Middle frontal gyrus (tissue), 1 donor: Measurements from ENCODE around the gene SPINT3.
"Not testable (repeated sequence)": the region's sequence is repeated elsewhere in the genome, so short reads cannot be mapped to it uniquely, and the experiment has no call there.

Source experiments
- DNase-seq: peaks from one replicate; pipeline ENCODE4 v3.0.0-alpha.2; 2015; ENCODE audit warnings: low spot score; ENCODE audit errors: extremely low spot score

Gene SPINT3

GRCh38 chr20:45503403-45503802, 12.0 kb downstream of the SPINT3 start:
- no peak for DNase-seq

DNA sequence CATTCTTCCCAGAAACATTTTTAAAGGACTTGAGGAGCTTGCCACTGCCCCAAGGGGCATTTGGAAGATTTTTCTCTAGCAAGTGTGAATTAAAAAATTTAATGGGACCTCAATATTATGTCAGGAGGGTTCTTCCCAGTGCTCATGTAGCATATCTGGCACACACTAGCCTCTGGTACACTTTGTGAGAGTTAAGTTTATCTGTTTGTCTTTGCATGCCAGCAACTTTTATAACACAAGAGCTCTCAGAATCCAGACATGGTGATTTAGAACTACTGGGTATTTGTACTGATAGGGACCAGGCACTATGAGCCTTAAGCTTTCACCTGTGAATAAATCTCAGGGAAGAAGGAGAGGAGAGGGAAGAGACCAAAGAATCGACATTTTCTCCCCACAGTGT, 12.9 kb downstream of the SPINT3 start:
- no peak for DNase-seq

DNA sequence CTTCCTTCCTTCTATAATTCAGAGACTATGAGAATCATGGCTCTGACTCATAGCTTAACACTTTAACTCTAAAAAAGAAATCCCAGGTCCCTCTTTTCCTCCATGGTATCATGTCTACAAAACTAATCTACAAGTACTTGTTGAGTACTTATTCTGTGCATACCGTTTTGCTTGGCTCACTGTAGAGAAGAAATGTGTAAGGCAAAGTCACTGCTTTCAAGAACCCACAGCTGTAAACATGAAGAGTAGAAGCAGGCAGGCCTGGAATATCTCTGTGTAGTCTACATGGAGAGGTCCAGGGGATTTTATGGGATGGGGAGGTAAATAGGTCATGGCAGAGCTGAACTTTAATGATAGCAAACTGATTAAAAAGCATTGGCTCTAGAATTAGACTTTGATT, 13.8 kb downstream of the SPINT3 start:
- no peak for DNase-seq

GRCh38 chr20:45500022-45500421, 15.4 kb downstream of the SPINT3 start:
- DNase-seq = no peak

DNA sequence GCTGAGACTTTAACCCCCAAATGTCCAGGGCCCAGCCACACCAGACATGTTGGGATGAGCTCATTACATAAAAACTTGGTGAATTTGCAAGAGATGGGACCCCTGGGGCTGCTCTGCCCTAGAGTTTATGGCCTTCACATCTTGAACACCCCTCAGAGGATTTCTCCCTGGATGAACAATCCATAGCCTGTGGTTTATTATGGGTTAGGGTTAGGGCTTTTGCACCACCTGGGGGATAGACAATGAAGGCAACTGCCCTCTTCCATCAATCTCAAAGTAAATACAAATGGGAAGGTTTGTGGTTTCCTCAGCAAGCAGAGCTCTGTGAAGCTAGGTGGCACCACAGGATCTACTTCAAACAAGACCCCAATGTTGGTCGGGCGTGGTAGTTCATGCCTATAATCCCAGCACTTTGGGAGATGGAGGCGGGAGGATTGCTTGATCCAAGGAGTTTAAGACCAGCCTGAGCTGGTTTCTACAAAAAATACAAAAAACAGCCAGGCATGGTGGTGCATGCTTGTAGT, 17.4 kb downstream of the SPINT3 start:
- no peak for DNase-seq

- DNase-seq = no peak
Observed at GRCh38 chr20:45496166-45496565, 19.3 kb downstream of the SPINT3 start.

DNA sequence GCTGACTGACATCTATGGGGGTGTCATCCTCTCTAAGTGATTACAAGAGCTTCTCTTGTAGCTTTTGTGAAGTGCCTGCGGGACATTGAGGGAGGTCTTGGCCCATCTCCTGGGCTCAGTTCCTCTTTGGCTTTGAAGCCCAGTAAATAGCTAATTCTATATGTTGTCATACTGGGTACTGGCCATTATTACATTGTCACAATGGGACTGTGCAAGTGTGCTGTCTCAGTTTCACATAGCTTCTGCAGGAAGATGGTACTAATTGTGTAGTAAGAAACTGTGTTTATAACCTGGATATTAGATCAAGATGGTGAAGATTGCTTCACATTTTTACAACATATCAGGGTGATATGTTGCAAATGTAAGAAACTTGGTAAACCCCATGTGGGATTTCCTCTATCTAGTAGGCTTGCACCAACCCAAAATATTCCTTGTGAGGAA, 19.9 kb downstream of the SPINT3 start:
- DNase-seq = no peak

GRCh38 chr20:45489083-45489531, 26.3 kb downstream of the SPINT3 start:
- DNase-seq = no peak

DNA sequence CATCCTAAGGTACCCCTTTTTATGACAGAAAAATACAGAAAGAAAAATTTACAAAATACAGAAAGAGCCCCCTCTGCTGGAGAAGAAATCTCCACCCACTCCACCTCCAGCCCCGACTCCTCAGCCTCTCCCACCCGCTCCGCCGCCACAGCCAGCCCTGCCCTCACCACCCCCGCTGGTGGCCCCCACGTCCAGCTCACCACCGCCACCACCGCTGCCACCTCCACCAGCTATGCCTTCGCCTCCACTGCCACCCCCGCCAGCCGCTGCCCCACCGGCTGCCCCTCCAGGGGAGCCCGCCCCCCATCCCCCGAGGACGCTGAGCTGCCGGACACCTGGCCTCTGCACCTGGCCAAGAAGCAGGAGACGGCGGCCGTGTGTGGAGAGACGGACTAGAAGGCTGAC, 28.2 kb downstream of the SPINT3 start:
- DNase-seq = no peak

GRCh38 chr20:45485388-45485787, 30.0 kb downstream of the SPINT3 start:
- no peak for DNase-seq

GRCh38 chr20:45484676-45485075, 30.7 kb downstream of the SPINT3 start:
- no peak for DNase-seq

- DNase-seq = no peak
Observed at GRCh38 chr20:45479822-45480221, 35.6 kb downstream of the SPINT3 start.

- DNase-seq = not testable (repeated sequence)
Observed at GRCh38 chr20:45477530-45478148, 37.8 kb downstream of the SPINT3 start.

DNA sequence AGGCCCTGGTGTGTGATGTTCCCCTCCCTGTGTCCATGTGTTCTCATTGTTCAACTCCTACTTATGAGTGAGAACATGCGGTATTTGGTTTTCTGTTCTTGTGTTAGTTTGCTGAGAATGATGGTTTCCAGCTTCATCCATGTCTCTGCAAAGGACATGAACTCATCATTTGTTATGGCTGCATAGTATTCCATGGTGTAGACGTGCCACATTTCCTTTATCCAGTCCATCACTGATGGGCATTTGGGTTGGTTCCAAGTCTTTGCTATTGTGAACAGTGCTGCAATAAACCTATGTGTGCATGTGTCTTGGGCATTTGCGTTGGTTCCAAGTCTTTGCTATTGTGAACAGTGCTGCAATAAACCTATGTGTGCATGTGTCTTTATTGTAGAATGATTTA, 43.1 kb downstream of the SPINT3 start:
- DNase-seq = not testable (repeated sequence)

GRCh38 chr20:45470937-45471336, 44.5 kb downstream of the SPINT3 start:
- no peak for DNase-seq

- DNase-seq = no peak
Observed at GRCh38 chr20:45470262-45470931, 45.0 kb downstream of the SPINT3 start.

- no peak for DNase-seq
Observed at GRCh38 chr20:45469336-45470261, 45.8 kb downstream of the SPINT3 start, which contains the start of gene WFDC2. Gene WFDC2 (plus strand): TSS chr20:45469753. CDS start chr20:45469782, 29 bp downstream.

DNA sequence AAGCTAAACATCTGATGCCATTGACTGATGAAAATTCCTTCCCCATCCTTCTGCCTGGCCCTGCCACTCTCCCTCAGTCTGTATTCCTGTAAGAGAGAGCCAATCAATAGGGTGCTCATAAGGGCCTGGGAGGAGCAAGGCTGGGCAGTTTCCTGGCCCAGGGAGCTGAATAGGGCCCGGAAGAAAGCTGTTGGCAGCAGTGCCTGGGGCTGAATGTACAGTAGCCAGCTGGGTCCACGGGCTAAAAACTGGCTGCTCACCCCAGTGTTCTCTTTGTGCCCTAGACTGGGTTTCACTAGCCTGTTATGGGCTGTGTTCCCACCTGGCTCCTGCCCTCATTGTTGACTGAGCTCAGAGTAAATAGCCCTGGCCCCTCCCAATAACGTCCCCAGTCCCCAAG, 47.6 kb downstream of the SPINT3 start:
- no peak for DNase-seq

DNA sequence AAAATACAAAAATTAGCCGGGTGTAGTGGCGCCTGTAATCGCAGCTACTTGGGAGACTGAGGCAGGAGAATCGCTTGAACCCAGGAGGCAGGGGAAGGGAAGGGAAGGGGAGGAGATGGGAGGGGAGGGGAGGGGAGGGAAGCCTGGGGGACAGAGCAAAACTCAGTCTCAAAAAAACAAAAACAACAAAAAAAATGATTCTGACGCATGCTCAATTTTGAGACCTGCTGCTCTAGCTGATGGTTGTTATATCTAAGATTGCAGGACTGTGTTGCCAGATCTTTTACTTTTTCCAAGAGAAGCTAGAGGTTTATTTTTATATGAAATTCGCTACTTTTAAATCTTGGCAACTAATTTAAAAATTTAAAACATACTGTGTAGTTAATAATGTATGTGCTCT, 48.2 kb downstream of the SPINT3 start:
- no peak for DNase-seq

GRCh38 chr20:45465491-45466266, 49.7 kb downstream of the SPINT3 start:
- DNase-seq = no peak

- no peak for DNase-seq
Observed at GRCh38 chr20:45463709-45464108, 51.7 kb downstream of the SPINT3 start.
